Measurements from ENCODE around the gene AGT.
"Not testable (repeated sequence)": the region's sequence is repeated elsewhere in the genome, so short reads cannot be mapped to it uniquely, and the experiment has no call there.

Gene AGT

DNA sequence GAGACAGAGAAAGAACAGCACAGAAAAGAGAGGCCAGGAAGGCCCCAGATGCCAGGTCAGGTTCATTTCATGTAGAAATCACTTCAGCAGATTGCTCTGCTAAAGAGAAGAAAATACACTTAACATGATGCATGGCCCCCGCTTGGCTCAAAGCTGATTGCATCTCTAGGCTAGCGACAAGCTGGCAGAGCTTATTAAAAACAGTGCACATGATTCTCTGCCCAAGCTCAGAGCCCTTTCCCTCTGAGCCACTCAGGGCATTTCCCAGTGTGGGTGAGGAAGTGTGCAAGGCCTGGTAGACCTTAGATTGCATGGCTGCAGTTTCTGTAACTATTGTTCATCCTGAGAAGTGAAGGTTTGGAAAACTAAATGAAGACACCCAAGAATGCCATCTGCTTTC lies 30.0 kb upstream of the AGT start:
- no peak for DNase-seq (ENCODE audit: low read depth)

GRCh38 chr1:230739564-230740290 lies 25.8 kb upstream of the AGT start:
- no peak for DNase-seq (ENCODE audit: low read depth)

DNA sequence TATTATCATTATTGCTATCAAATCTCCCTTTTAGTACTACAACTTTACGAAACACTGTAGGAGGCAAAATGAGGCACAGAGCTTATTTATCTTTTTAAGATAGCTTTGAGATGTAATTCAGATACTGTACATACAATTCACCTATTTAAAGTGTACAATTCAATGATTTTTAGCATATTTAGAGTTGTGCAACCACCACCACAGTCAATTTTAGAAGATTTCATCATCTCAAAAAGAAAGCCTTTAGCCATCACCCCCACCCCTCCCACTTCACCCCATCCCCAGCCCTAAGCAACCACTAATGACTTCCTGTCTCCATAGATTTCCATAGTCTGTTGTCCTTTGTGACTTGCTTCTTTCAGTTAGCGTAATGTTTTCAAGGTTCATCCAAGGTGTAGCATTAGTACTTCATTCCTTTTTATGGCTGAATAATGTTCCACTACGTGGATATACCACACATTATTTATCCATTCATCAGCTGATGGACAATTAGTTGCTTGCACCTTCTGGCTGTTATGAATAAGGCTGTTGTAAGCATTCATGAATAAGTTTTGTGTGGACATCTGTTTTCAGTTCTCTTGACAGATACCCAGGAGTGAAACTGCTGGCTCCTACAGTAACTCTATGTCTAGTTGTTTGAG lies 23.8 kb upstream of the AGT start:
- no peak for DNase-seq (ENCODE audit: low read depth)

- DNase-seq (ENCODE audit: low read depth): no peak
Observed at GRCh38 chr1:230735447-230735846, 21.5 kb upstream of the AGT start.

GRCh38 chr1:230730977-230731376 lies 17.1 kb upstream of the AGT start:
- no peak for DNase-seq (ENCODE audit: low read depth)

- no peak for DNase-seq (ENCODE audit: low read depth)
Observed at GRCh38 chr1:230728710-230729392, 14.9 kb upstream of the AGT start.

- no peak for DNase-seq (ENCODE audit: low read depth)
Observed at GRCh38 chr1:230725256-230726012, 11.5 kb upstream of the AGT start.

GRCh38 chr1:230721849-230722522 lies 8.1 kb upstream of the AGT start:
- DNase-seq (ENCODE audit: low read depth): not testable (repeated sequence)

- no peak for DNase-seq (ENCODE audit: low read depth)
Observed at GRCh38 chr1:230717251-230717650, 3.3 kb upstream of the AGT start.

GRCh38 chr1:230716453-230716852 lies 2.5 kb upstream of the AGT start:
- not testable (repeated sequence) for DNase-seq (ENCODE audit: low read depth)

DNA sequence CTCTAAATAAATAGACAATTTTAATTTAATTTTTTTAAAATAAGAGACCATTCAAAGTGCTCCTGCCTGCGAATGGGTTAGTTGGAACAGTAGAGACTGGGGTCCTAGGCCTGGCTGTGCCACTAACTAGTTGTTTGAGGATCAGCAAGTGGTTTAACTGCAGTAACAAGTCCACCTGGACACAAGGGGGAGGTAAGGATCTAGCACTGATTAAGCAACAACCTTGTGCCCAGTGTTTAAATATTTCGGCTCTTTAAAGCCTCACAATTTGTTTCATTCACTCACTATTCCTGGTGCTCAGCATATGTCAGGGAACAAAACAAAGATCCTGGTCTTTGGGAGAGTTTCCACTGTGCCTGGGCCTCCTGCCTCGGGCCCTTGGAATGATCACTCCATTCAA lies 1.6 kb upstream of the AGT start:
- no peak for DNase-seq (ENCODE audit: low read depth)

- no peak for DNase-seq (ENCODE audit: low read depth)
Observed at GRCh38 chr1:230713547-230713914, 391 bp downstream of the AGT start.

GRCh38 chr1:230713138-230713537 lies 784 bp downstream of the AGT start:
- DNase-seq (ENCODE audit: low read depth): no peak

DNA sequence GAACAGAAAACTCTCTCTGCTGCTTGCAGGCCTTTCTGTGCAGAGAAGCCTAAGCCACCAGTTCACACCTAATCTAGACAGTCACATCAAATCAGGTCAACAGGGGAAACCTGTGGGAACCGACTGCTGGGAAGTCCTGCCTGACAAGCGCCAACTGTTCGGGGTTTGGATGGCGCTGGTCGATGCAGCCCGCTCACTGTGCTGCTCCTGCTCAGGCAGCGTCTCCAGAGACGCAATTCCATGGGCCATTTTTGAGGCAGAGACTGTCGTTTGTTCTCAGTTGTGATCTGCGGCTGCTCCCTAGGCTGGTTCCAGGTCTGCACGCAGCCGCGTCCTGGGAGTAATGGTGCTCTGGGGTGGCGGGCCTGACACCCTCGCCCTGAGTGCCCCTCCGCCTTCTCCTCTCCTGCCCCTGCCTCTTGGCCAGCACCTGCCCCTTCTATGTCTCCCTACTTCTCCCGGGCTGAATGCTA lies 1.4 kb downstream of the AGT start:
- no peak for DNase-seq (ENCODE audit: low read depth)

GRCh38 chr1:230711245-230711644 lies 2.7 kb downstream of the AGT start:
- no peak for DNase-seq (ENCODE audit: low read depth)

GRCh38 chr1:230710543-230710904 lies 3.4 kb downstream of the AGT start:
- DNase-seq (ENCODE audit: low read depth): no peak

DNA sequence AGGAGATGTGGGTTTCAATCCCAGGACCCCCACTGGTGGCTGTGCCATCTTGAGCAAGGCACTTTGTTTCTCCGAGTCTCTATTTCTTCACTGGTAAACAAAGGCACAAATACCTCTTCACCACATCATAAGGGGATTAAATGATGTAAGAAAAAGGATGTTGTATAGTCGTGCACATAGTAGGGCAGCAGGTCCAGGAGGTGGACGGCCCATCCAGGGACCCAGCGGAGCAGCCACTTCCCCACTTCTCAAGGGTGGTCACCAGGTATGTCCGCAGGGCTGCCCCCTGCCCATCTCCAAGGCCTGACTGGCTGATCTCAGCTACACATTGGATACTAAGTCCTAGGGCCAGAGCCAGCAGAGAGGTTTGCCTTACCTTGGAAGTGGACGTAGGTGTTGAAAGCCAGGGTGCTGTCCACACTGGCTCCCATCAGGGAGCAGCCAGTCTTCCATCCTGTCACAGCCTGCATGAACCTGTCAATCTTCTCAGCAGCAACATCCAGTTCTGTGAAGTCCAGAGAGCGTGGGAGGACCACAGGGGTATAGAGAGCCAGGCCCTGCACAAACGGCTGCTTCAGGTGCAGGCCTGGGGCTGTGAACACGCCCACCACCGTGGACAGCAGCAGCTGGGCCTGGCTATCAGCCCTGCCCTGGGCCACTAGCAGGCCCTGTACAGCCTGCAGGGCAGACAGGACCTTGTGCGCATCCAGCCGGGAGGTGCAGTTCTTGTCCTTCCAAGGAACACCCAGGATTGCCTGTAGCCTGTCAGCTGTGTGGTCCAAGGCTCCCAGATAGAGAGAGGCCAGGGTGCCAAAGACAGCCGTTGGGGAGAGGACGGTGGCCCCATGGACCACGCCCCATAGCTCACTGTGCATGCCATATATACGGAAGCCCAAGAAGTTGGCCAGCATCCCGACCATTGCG lies 4.0 kb downstream of the AGT start:
- no peak for DNase-seq (ENCODE audit: low read depth)

GRCh38 chr1:230708631-230709580 lies 5.0 kb downstream of the AGT start:
- DNase-seq (ENCODE audit: low read depth): no peak

- DNase-seq (ENCODE audit: low read depth): no peak
Observed at GRCh38 chr1:230707732-230708630, 5.9 kb downstream of the AGT start.

All from stimulated activated CD8-positive, alpha-beta memory T cell treated with anti-CD3 and anti-CD28 coated beads, Interleukin-15, amount 100 ng/mL, for 1 hour (primary cell).